Anterior cingulate cortex (tissue), 58 donors: ENCODE results near the gene HOXA1.
"Not testable (repeated sequence)": the region's sequence is repeated elsewhere in the genome, so short reads cannot be mapped to it uniquely, and the experiment has no call there.

Experiments used
- DNase-seq, 58 donors: peaks; one replicate each; lab custom pipeline; 2025; lab: John Stamatoyannopoulos, UW

HOXA1 gene

DNA sequence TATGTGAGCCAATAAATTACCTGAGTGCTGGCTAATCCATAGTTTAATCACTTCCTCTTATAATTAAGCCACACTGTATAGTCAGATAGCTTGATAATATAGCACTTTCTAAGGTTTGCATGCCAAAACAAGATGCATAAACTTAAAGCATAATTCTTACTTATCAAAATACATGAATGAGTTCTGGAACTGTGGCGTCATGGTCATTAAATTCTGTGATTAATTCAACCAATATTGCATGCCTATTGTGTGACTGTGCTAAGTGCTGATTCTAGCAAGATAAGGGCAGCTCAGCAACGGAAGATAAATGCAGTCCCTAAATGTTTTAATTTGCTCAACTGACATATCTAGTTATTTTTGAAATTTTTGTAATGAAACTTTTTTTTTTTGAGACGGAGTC, 29.7 kb downstream of the HOXA1 start:
- DNase-seq = no peak

- no peak for DNase-seq
Observed at GRCh38 chr7:27065709-27066108, 30.1 kb downstream of the HOXA1 start.

DNA sequence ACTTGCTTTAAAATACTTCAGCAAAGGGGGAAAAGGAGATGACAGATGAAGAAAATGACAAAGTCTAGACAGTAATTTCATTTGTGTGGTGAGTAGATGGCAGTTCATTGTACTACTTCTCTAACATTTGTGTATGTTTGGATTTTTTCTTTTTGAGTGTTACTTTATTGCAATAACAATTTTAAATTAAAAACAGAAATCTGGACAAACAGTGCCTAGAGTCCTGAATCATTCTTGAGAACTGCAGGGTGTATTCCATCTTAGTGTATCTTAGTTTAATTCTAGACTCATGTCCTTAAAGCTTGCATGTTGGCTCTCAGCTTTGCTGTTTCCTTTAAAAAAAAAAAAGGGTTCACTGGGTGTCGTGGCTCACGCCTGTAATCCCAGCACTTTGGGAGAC, 31.1 kb downstream of the HOXA1 start:
- no peak for DNase-seq

DNA sequence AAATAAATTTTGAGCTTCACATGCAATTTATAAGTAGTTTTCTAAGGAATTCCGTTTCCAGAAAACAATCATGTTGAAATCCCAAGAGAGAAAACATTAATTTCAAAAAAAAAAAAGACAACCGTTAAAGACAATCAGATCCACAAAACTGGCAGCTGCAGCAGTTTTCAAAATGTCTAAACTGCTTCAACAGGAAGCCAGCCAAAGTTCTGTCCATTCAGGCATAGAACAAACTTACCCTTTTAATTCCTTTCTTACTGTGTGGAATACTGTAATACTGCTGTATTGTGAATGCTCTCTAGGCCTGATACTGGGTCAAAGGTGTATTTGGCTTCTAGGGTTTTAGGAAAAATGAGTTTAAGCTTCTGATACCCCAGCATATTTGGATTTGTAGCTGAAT, 31.6 kb downstream of the HOXA1 start:
- no peak for DNase-seq

DNA sequence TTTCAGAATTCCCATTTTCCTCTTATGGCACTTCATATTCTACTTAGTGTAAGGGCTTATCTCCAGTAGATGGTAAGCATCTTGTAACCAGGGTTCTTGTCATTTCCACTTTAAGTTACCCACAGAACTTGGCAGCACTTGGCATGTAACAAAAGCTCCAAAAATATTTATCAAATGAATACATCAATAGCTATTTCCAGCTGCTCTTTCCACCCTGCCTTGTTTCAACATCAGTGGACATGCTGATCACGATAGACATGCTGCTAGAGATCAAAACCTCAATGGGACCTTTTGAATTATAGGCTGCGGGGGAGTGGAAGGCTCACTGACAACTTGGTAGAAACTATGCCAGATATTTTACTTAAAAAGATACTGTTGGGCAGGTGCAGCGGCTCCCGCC, 32.9 kb downstream of the HOXA1 start:
- DNase-seq = no peak

DNA sequence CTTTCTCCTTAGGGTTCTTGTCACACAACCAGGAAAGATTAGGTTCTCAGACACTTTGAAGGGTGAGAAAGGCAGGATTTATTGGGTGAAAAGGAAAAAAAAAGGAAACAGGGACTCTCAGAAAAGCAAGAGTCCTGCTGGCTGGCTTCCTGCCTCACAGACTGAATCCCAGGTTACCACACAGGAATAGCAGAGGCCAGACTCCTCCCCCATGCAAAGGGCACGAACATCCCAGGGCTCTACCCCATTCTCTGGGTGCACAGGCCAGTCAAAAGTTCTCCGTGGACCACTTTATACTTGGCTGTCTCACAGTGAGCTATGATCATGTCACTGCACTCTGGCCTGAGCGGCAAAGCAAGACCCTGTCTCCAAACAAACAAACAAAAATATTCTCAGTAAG, 42.6 kb downstream of the HOXA1 start:
- no peak for DNase-seq

- DNase-seq = no peak
Observed at GRCh38 chr7:27051451-27051850, 44.3 kb downstream of the HOXA1 start.

GRCh38 chr7:27048438-27048837, 47.4 kb downstream of the HOXA1 start:
- DNase-seq = no peak

GRCh38 chr7:27046854-27047549, 48.8 kb downstream of the HOXA1 start:
- DNase-seq = no peak

- not testable (repeated sequence) for DNase-seq
Observed at GRCh38 chr7:27045972-27046371, 49.8 kb downstream of the HOXA1 start.

DNA sequence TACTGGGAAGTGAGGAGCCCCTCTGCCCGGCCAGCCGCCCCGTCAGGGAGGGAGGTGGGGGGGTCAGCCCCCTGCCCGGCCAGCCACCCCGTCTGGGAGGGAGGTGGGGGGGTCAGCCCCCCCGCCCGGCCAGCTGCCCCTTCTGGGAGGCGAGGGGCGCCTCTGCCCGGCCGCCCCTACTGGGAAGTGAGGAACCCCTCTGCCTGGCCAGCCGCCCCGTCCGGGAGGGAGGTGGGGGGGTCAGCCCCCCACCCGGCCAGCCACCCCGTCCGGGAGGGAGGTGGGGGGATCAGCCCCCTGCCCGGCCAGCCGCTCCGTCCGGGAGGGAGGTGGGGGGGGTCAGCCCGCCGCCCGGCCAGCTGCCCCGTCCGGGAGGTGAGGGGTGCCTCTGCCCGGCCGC, 50.7 kb downstream of the HOXA1 start:
- DNase-seq = not testable (repeated sequence)
